ENCODE results near the gene UGDH.

GRCh38 chr4:39530682-39531081 lies 3.4 kb upstream of the UGDH start:
- TF ChIP-seq CTCF (conservative IDR thresholded peaks at IDR 0.05; ENCODE audit: low read depth, low read length) (no peak), EZH2 (IDR thresholded peaks at IDR 0.05; ENCODE audit: low read length, unreplicated experiment) (no peak), EZH2phosphoT487 (IDR thresholded peaks at IDR 0.05; ENCODE audit: borderline replicate concordance, low read length) (no peak)

All from PC-3 (cell line).